Measurements from ENCODE around the gene DLX3.

DLX3 gene

DNA sequence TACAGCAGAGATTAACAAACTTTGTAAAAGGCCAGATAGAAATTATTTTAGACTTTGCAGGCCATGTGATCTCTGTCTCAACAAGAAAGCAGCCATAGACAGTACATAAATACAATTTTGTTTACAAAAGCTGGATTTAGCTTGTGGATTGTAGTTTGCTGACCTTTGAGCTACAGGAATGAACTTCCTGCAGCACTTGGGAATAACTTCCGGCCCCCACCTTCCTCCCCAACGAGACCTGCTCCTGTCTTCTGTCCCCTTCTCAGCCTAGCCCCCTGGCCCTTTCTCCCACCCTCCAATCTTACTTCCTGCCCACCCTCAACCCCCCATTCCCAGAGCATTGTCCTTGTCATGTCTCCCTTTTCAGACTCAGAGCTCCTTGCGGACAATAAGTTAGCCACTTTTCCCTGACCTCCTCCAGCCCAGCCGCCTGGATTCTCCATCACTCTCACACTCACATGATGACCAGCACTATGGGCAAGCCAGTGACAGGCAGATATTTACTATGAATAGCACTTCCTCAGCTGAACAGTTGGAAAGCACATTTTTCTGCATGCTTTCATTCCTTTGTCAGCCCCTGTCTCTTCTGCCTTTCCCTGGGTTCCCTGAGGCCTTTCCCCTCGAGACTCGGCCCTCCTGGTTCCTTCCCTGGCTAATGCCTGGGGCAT is 27.6 kb upstream of the DLX3 start:
- H3K27ac ChIP-seq (replicated peaks; ENCODE audit: low read length), result no peak overlapping the region
- H4K8ac ChIP-seq (ENCODE audit: low read depth, low read length), result no peak overlapping the region
- H2BK5ac ChIP-seq (ENCODE audit: low read length), result no peak overlapping the region
- H3K14ac ChIP-seq (ENCODE audit: low read length), result no peak overlapping the region
- no peak overlapping the region for H3K18ac ChIP-seq (ENCODE audit: low read length)
- H3K36me3 ChIP-seq (replicated peaks in 1 of 2; ENCODE audit: control insufficient read depth in 2 of 2, insufficient read depth in 2 of 2, low read length in 2 of 2), result peaks cover 0 to 3% of the 10 kb centered on the region in 2 donors
- peaks cover 0 to 10% of the 10 kb centered on the region in 2 donors for H3K9me3 ChIP-seq (replicated peaks in 1 of 2; ENCODE audit: control insufficient read depth in 2 of 2, insufficient read depth in 1 of 2, low read depth in 1 of 2, low read length in 2 of 2)
- H2BK12ac ChIP-seq (ENCODE audit: low read length), result no peak overlapping the region
- H3K4me3 ChIP-seq (ENCODE audit: low read length in 2 of 2), result no peak overlapping the region
- H2BK120ac ChIP-seq (ENCODE audit: low read depth, low read length), result no peak overlapping the region
- H3K79me1 ChIP-seq (ENCODE audit: low read depth, low read length), result no peaks in the 10 kb centered on the region
- peak overlapping the region; percentile 85 for H2AFZ ChIP-seq (ENCODE audit: low read length)
- H3K9ac ChIP-seq (ENCODE audit: low read depth, low read length, poor library complexity), result no peak overlapping the region
- no peak overlapping the region for H2BK15ac ChIP-seq (ENCODE audit: low read length)
- no peak overlapping the region for H4K91ac ChIP-seq (ENCODE audit: low read depth, low read length, poor library complexity)
- H3K23ac ChIP-seq (ENCODE audit: low read depth, low read length, poor library complexity), result no peak overlapping the region
- no peak for DNase-seq (ENCODE audit: low spot score)
- WGBS, 2 donors (ENCODE audit: extremely low coverage in 2 of 2, insufficient read length in 2 of 2, insufficient replicate concordance in 1 of 2), result no CpG with 5 or more reads among the region's 6 CpGs
- peaks cover 6 to 11% of the 10 kb centered on the region in 2 donors for H3K4me1 ChIP-seq (ENCODE audit: control insufficient read depth in 2 of 2, insufficient read depth in 1 of 2, low read depth in 1 of 2, low read length in 2 of 2)
- no peak overlapping the region for H3K4me2 ChIP-seq (ENCODE audit: insufficient read depth, low read length, poor library complexity, severe bottlenecking)
- no peak overlapping the region for H2AK5ac ChIP-seq (ENCODE audit: low read depth, low read length)
- no peaks in the 10 kb centered on the region for H3K27me3 ChIP-seq (ENCODE audit: control insufficient read depth in 3 of 3, insufficient read depth in 3 of 3, low read depth in 1 of 3, low read length in 3 of 3)
- no peak overlapping the region for H3K4ac ChIP-seq (ENCODE audit: low read length)

DNA sequence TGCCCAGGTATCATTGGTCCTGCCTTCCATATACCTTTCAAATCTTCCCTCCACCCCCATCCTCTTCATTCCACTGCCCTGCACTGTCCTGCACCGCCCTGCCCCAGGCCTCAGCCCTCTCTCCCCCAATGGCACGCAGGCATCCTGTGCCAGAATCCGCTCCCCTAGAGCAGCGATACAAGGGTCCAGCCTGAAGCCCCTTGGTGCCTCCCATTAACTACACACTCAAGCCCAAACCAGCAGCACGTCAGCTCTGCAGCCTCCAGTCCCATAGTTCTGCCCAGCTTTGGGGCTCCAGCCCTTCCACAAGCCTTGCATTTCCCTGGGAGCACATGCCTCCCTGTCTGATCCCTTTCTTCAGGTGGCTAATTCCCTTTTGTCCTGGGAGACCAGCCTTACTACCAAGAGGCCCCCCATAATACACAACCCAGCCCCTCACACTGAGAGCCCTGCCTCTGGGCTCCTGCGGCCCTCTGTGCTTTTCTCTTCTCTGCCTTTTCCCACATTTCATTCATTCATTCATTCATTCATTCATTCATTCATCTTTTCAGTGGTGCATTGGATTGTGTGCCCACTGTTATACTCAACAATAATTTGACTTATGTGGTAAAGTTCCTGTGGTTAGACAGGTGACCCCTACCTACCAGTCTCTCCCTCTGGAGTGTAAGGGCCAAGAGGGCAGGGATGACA is 26.8 kb upstream of the DLX3 start:
- H2BK120ac ChIP-seq (ENCODE audit: low read depth, low read length), result no peak overlapping the region
- no peak overlapping the region for H3K14ac ChIP-seq (ENCODE audit: low read length)
- no peak overlapping the region for H3K18ac ChIP-seq (ENCODE audit: low read length)
- H2BK5ac ChIP-seq (ENCODE audit: low read length), result no peak overlapping the region
- H2AFZ ChIP-seq (ENCODE audit: low read length), result peak overlapping the region; percentile 85
- H2BK15ac ChIP-seq (ENCODE audit: low read length), result no peak overlapping the region
- DNase-seq (ENCODE audit: low spot score), result no peak
- H3K23ac ChIP-seq (ENCODE audit: low read depth, low read length, poor library complexity), result no peak overlapping the region
- H2BK12ac ChIP-seq (ENCODE audit: low read length), result no peak overlapping the region
- peaks cover 0 to 10% of the 10 kb centered on the region in 2 donors for H3K9me3 ChIP-seq (replicated peaks in 1 of 2; ENCODE audit: control insufficient read depth in 2 of 2, insufficient read depth in 1 of 2, low read depth in 1 of 2, low read length in 2 of 2)
- H3K4me2 ChIP-seq (ENCODE audit: insufficient read depth, low read length, poor library complexity, severe bottlenecking), result no peak overlapping the region
- no peak overlapping the region for H4K91ac ChIP-seq (ENCODE audit: low read depth, low read length, poor library complexity)
- no peak overlapping the region for H3K27ac ChIP-seq (replicated peaks; ENCODE audit: low read length)
- no peak overlapping the region for H3K4me3 ChIP-seq (ENCODE audit: low read length in 2 of 2)
- peaks cover 5 to 6% of the 10 kb centered on the region in 2 donors for H3K4me1 ChIP-seq (ENCODE audit: control insufficient read depth in 2 of 2, insufficient read depth in 1 of 2, low read depth in 1 of 2, low read length in 2 of 2)
- H4K8ac ChIP-seq (ENCODE audit: low read depth, low read length), result no peak overlapping the region
- no peak overlapping the region for H3K9ac ChIP-seq (ENCODE audit: low read depth, low read length, poor library complexity)
- peaks cover 0 to 3% of the 10 kb centered on the region in 2 donors for H3K36me3 ChIP-seq (replicated peaks in 1 of 2; ENCODE audit: control insufficient read depth in 2 of 2, insufficient read depth in 2 of 2, low read length in 2 of 2)
- H3K79me1 ChIP-seq (ENCODE audit: low read depth, low read length), result no peaks in the 10 kb centered on the region
- H2AK5ac ChIP-seq (ENCODE audit: low read depth, low read length), result no peak overlapping the region
- no peaks in the 10 kb centered on the region for H3K27me3 ChIP-seq (ENCODE audit: control insufficient read depth in 3 of 3, insufficient read depth in 3 of 3, low read depth in 1 of 3, low read length in 3 of 3)
- no peak overlapping the region for H3K4ac ChIP-seq (ENCODE audit: low read length)
- no CpG with 5 or more reads among the region's 6 CpGs for WGBS, 2 donors (ENCODE audit: extremely low coverage in 2 of 2, insufficient read length in 2 of 2, insufficient replicate concordance in 1 of 2)

- H2BK12ac ChIP-seq (ENCODE audit: low read length), result no peak overlapping the region
- H3K9me3 ChIP-seq (replicated peaks in 1 of 2; ENCODE audit: control insufficient read depth in 2 of 2, insufficient read depth in 1 of 2, low read depth in 1 of 2, low read length in 2 of 2), result peaks cover 0 to 10% of the 10 kb centered on the region in 2 donors
- H2BK15ac ChIP-seq (ENCODE audit: low read length), result no peak overlapping the region
- no peak overlapping the region for H3K9ac ChIP-seq (ENCODE audit: low read depth, low read length, poor library complexity)
- peaks cover 4 to 5% of the 10 kb centered on the region in 2 donors for H3K4me1 ChIP-seq (ENCODE audit: control insufficient read depth in 2 of 2, insufficient read depth in 1 of 2, low read depth in 1 of 2, low read length in 2 of 2)
- no peak overlapping the region for H3K4ac ChIP-seq (ENCODE audit: low read length)
- H4K91ac ChIP-seq (ENCODE audit: low read depth, low read length, poor library complexity), result no peak overlapping the region
- no peak overlapping the region for H3K4me2 ChIP-seq (ENCODE audit: insufficient read depth, low read length, poor library complexity, severe bottlenecking)
- no peak overlapping the region for H2BK5ac ChIP-seq (ENCODE audit: low read length)
- H3K14ac ChIP-seq (ENCODE audit: low read length), result no peak overlapping the region
- H2AK5ac ChIP-seq (ENCODE audit: low read depth, low read length), result no peak overlapping the region
- no peaks in the 10 kb centered on the region for H3K27me3 ChIP-seq (ENCODE audit: control insufficient read depth in 3 of 3, insufficient read depth in 3 of 3, low read depth in 1 of 3, low read length in 3 of 3)
- peaks cover 0 to 3% of the 10 kb centered on the region in 2 donors for H3K36me3 ChIP-seq (replicated peaks in 1 of 2; ENCODE audit: control insufficient read depth in 2 of 2, insufficient read depth in 2 of 2, low read length in 2 of 2)
- H3K4me3 ChIP-seq (ENCODE audit: low read length in 2 of 2), result no peak overlapping the region
- no peak overlapping the region for H3K18ac ChIP-seq (ENCODE audit: low read length)
- no peak overlapping the region for H4K8ac ChIP-seq (ENCODE audit: low read depth, low read length)
- H2BK120ac ChIP-seq (ENCODE audit: low read depth, low read length), result no peak overlapping the region
- no peak overlapping the region for H3K23ac ChIP-seq (ENCODE audit: low read depth, low read length, poor library complexity)
- H2AFZ ChIP-seq (ENCODE audit: low read length), result no peak overlapping the region
- DNase-seq (ENCODE audit: low spot score), result no peak
- no peak overlapping the region for H3K27ac ChIP-seq (replicated peaks; ENCODE audit: low read length)
- H3K79me1 ChIP-seq (ENCODE audit: low read depth, low read length), result no peaks in the 10 kb centered on the region
- no CpG with 5 or more reads among the region's 13 CpGs for WGBS, 2 donors (ENCODE audit: extremely low coverage in 2 of 2, insufficient read length in 2 of 2, insufficient replicate concordance in 1 of 2)
Observed at GRCh38 chr17:50020841-50021599, 26.0 kb upstream of the DLX3 start.

DNA sequence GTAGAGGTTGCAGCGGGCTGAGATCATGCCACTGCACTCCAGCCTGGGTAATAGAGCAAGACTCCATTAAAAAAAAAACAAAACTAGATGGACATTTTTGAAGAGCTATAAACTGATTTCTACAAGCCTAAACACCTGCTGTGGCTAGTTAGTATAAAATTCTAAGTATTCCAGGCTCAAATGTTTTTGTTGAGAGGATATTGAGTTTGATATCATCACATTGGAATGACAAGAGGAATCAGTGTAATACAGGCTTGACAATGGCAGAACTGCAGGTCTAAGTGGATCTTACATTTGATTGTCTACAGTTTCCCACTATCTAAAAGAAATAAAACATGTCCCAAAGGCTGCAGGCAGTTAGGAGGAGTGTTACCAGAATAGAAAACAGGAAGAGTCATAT is 23.9 kb upstream of the DLX3 start:
- H2BK12ac ChIP-seq (ENCODE audit: low read length), result no peak overlapping the region
- DNase-seq (ENCODE audit: low spot score), result no peak
- H3K27ac ChIP-seq (replicated peaks; ENCODE audit: low read length), result no peak overlapping the region
- no peak overlapping the region for H3K4me2 ChIP-seq (ENCODE audit: insufficient read depth, low read length, poor library complexity, severe bottlenecking)
- no peak overlapping the region for H3K23ac ChIP-seq (ENCODE audit: low read depth, low read length, poor library complexity)
- H3K27me3 ChIP-seq (ENCODE audit: control insufficient read depth in 3 of 3, insufficient read depth in 3 of 3, low read depth in 1 of 3, low read length in 3 of 3), result no peaks in the 10 kb centered on the region
- H2AK5ac ChIP-seq (ENCODE audit: low read depth, low read length), result no peak overlapping the region
- no peaks in the 10 kb centered on the region for H3K79me1 ChIP-seq (ENCODE audit: low read depth, low read length)
- H3K4me1 ChIP-seq (ENCODE audit: control insufficient read depth in 2 of 2, insufficient read depth in 1 of 2, low read depth in 1 of 2, low read length in 2 of 2), result peaks cover 4 to 5% of the 10 kb centered on the region in 2 donors
- no peak overlapping the region for H3K4ac ChIP-seq (ENCODE audit: low read length)
- H2BK120ac ChIP-seq (ENCODE audit: low read depth, low read length), result no peak overlapping the region
- no CpG with 5 or more reads among the region's 1 CpG for WGBS, 2 donors (ENCODE audit: extremely low coverage in 2 of 2, insufficient read length in 2 of 2, insufficient replicate concordance in 1 of 2)
- H3K36me3 ChIP-seq (replicated peaks in 1 of 2; ENCODE audit: control insufficient read depth in 2 of 2, insufficient read depth in 2 of 2, low read length in 2 of 2), result no peaks in the 10 kb centered on the region
- no peak overlapping the region for H2BK15ac ChIP-seq (ENCODE audit: low read length)
- H3K9ac ChIP-seq (ENCODE audit: low read depth, low read length, poor library complexity), result no peak overlapping the region
- H3K14ac ChIP-seq (ENCODE audit: low read length), result no peak overlapping the region
- H3K9me3 ChIP-seq (replicated peaks in 1 of 2; ENCODE audit: control insufficient read depth in 2 of 2, insufficient read depth in 1 of 2, low read depth in 1 of 2, low read length in 2 of 2), result peaks cover 0 to 2% of the 10 kb centered on the region in 2 donors
- H3K18ac ChIP-seq (ENCODE audit: low read length), result no peak overlapping the region
- H4K8ac ChIP-seq (ENCODE audit: low read depth, low read length), result no peak overlapping the region
- H3K4me3 ChIP-seq (ENCODE audit: low read length in 2 of 2), result no peak overlapping the region
- H2AFZ ChIP-seq (ENCODE audit: low read length), result no peak overlapping the region
- no peak overlapping the region for H4K91ac ChIP-seq (ENCODE audit: low read depth, low read length, poor library complexity)
- H2BK5ac ChIP-seq (ENCODE audit: low read length), result no peak overlapping the region
